Tibial nerve (tissue), 4 donors: Measurements from ENCODE around the gene ARPC2. TPM values are rescaled to one million over a fixed set of nuclear protein-coding genes. Genes with fewer than 3 reads are reported as not detected.

Experiments
- DNase-seq, 2 donors: peaks; one replicate each; pipeline ENCODE4 v3.0.0-alpha.2; 2019; ENCODE audit warnings: low spot score in 2 of 2
- H3K27ac ChIP-seq, 4 donors: fragments of 200-600 bp; sonication (generic) in 3 of 4; one replicate each; pipeline ENCODE4 v1.5.1; 2017 to 2019; ENCODE audit warnings: mild to moderate bottlenecking in 1 of 4
- H3K27me3 ChIP-seq, 2 donors: fragments of 200-600 bp; sonication (generic) in 1 of 2; one replicate each; pipeline versions ENCODE4 v1.5.1 to v1.6.0; 2017 to 2019
- H3K36me3 ChIP-seq, 3 donors: fragments of 200-600 bp; sonication (generic); one replicate each; pipeline ENCODE4 v1.5.1; 2018 to 2019
- H3K4me1 ChIP-seq, 4 donors: fragments of 200-600 bp; sonication (generic) in 3 of 4; one replicate each; pipeline ENCODE4 v1.5.1; 2017 to 2019
- H3K4me3 ChIP-seq, 4 donors: fragments of 200-600 bp; sonication (generic) in 3 of 4; one replicate each; pipeline ENCODE4 v1.5.1; 2017 to 2019; ENCODE audit warnings: mild to moderate bottlenecking in 1 of 4, moderate library complexity in 1 of 4
- H3K9me3 ChIP-seq, 4 donors: fragments of 200-600 bp; sonication (generic) in 3 of 4; one replicate each; pipeline ENCODE4 v1.5.1; 2017 to 2019
- EP300 ChIP-seq, 2 donors: sonication (generic); formaldehyde crosslinking; IDR thresholded peaks; one replicate each; pipeline ENCODE4 v1.6.1; 2017; ENCODE audit warnings: antibody characterized with exemption in 2 of 2, mild to moderate bottlenecking in 1 of 2
- POLR2A ChIP-seq, 2 donors: fragments of 450-650 bp; IDR thresholded peaks; one replicate each; pipeline ENCODE4 v1.6.1; 2017; ENCODE audit warnings: antibody characterized with exemption in 2 of 2, mild to moderate bottlenecking in 2 of 2, moderate library complexity in 2 of 2
- WGBS, 2 donors: methylation state at CpG; one replicate each; pipeline ENCODE4 v1.1.5; 2018; 5-methylcytosine and 5-hydroxymethylcytosine counted together
- total RNA-seq, 4 donors: library from RNA; depleted of rRNA; stranded (reverse); fragments of >200 nt; gene quantifications; one replicate each; pipeline ENCODE4 v1.1.0, GENCODE V29; 2016
- TF ChIP-seq, protein P1 (sequence below), 5 experiments: fragments of 200-600 bp in 3 of 5; fragments of 450-650 bp in 2 of 5; sonication (generic) in 3 of 5; IDR thresholded peaks; one replicate each; pipeline ENCODE4 v1.5.1; 2016 to 2019; ENCODE audit warnings: antibody characterized with exemption in 5 of 5, mild to moderate bottlenecking in 3 of 5, moderate library complexity in 2 of 5

The ARPC2 gene
- total RNA-seq, 4 donors from 2014 or later: 193 to 248 (median 222) TPM

GRCh38 chr2:218186876-218187275 lies 30.1 kb upstream of the ARPC2 start:
- WGBS, 2 donors: 64 to 89% methylated on average over 1 of the region's 1 CpG
- H3K4me1 ChIP-seq: peaks cover 0 to 5% (median 0%) of the 10 kb centered on the region in 4 donors
- TF ChIP-seq EP300 (IDR thresholded peaks at IDR 0.05): no peak
- TF ChIP-seq, protein P1, sequence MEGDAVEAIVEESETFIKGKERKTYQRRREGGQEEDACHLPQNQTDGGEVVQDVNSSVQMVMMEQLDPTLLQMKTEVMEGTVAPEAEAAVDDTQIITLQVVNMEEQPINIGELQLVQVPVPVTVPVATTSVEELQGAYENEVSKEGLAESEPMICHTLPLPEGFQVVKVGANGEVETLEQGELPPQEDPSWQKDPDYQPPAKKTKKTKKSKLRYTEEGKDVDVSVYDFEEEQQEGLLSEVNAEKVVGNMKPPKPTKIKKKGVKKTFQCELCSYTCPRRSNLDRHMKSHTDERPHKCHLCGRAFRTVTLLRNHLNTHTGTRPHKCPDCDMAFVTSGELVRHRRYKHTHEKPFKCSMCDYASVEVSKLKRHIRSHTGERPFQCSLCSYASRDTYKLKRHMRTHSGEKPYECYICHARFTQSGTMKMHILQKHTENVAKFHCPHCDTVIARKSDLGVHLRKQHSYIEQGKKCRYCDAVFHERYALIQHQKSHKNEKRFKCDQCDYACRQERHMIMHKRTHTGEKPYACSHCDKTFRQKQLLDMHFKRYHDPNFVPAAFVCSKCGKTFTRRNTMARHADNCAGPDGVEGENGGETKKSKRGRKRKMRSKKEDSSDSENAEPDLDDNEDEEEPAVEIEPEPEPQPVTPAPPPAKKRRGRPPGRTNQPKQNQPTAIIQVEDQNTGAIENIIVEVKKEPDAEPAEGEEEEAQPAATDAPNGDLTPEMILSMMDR (IDR thresholded peaks at IDR 0.05): no peak
- TF ChIP-seq POLR2A (IDR thresholded peaks at IDR 0.05): no peak
- no peak overlapping the region for H3K27ac ChIP-seq
- H3K36me3 ChIP-seq: no peaks in the 10 kb centered on the region
- no peak for DNase-seq
- no peaks in the 10 kb centered on the region for H3K9me3 ChIP-seq
- no peaks in the 10 kb centered on the region for H3K27me3 ChIP-seq
- no peak overlapping the region for H3K4me3 ChIP-seq

DNA sequence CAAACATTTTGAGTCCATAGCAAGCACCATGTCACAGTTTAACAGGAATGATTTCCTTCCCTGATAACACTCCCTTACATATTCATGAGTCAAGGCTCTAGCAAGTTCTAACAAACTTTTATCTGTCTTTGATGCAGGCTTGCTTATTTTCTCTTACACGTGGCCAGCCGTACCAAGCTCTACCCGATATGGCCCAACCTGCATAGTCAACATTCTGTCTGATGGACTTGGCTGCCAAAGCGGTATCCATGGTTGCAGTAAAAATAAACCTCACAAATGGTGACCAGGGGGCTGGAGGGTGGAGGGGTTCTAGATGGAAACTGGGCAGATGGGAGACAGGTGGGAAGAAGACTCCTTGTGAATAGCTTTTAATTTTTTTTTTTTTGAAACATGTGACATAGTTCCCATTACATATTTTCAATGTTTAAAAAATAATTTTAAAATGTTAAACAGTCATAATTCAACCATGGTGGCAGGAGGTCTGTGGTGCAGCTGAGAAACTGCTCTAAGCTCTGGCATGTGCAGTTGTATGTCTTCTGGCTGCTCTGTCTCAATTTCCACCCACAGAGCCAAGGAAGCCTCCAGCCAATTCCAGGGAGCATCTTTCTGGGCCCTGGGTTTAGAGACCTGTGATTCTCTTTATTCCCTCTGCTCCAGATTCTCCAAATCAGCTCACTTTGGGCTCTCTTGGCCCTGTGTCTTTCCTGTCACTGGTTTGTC lies 29.5 kb upstream of the ARPC2 start:
- no peaks in the 10 kb centered on the region for H3K36me3 ChIP-seq
- TF ChIP-seq, protein P1 (IDR thresholded peaks at IDR 0.05): no peak
- TF ChIP-seq EP300 (IDR thresholded peaks at IDR 0.05) (no peak), POLR2A (IDR thresholded peaks at IDR 0.05) (no peak)
- no peaks in the 10 kb centered on the region for H3K27me3 ChIP-seq
- H3K4me3 ChIP-seq: no peak overlapping the region
- peaks cover 0 to 5% (median 0%) of the 10 kb centered on the region in 4 donors for H3K4me1 ChIP-seq
- H3K9me3 ChIP-seq: no peaks in the 10 kb centered on the region
- DNase-seq: no peak
- H3K27ac ChIP-seq: no peak overlapping the region
- 66 to 69% methylated on average over 4 of the region's 4 CpGs for WGBS, 2 donors

GRCh38 chr2:218188528-218188927 lies 28.5 kb upstream of the ARPC2 start:
- WGBS, 2 donors: 56 to 72% methylated on average over 2 of the region's 2 CpGs
- TF ChIP-seq, protein P1 (IDR thresholded peaks at IDR 0.05): no peak
- TF ChIP-seq EP300 (IDR thresholded peaks at IDR 0.05) (no peak), POLR2A (IDR thresholded peaks at IDR 0.05) (no peak)
- Histone ChIP-seq H3K4me1 (peaks cover 0 to 5% (median 0%) of the 10 kb centered on the region in 4 donors), H3K9me3 (no peaks in the 10 kb centered on the region), H3K36me3 (no peaks in the 10 kb centered on the region), H3K27ac (no peak overlapping the region), H3K4me3 (no peak overlapping the region), H3K27me3 (no peaks in the 10 kb centered on the region)
- DNase-seq: no peak

DNA sequence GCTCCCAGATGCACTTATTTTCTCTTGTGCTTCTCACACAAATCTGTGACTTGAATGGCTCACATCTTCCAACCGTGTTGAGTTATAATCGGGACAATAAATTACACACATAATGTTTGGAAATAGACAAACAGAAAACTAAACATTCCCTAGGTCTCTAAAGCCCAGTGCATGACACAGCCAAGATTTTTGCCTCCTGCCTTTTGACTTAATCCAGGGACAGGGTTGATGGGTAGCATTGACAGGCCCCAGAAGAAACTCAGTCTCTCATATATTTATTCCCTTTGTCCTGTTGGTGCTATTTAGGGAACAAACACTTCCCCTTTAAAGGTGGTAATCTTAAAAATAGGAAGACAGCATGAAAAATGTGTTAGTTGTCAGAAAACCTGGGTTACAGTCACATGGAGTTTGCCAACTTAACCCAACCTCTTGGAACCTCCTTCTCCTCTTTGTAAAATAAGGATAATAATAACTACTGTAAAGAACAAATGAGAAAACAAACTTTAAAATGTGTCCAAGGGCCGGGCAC lies 24.0 kb upstream of the ARPC2 start:
- Histone ChIP-seq H3K4me3 (no peak overlapping the region), H3K27me3 (no peaks in the 10 kb centered on the region), H3K4me1 (no peaks in the 10 kb centered on the region), H3K36me3 (no peaks in the 10 kb centered on the region), H3K9me3 (no peaks in the 10 kb centered on the region), H3K27ac (no peak overlapping the region)
- 69 to 73% methylated on average over 3 of the region's 3 CpGs for WGBS, 2 donors
- TF ChIP-seq EP300 (IDR thresholded peaks at IDR 0.05) (no peak), POLR2A (IDR thresholded peaks at IDR 0.05) (no peak)
- TF ChIP-seq, protein P1 (IDR thresholded peaks at IDR 0.05): no peak
- DNase-seq: no peak

- DNase-seq: no peak
- WGBS, 2 donors: 76 to 87% methylated on average over 4 of the region's 4 CpGs
- Histone ChIP-seq H3K36me3 (no peaks in the 10 kb centered on the region), H3K9me3 (no peaks in the 10 kb centered on the region), H3K27me3 (no peaks in the 10 kb centered on the region), H3K4me1 (no peaks in the 10 kb centered on the region), H3K4me3 (no peak overlapping the region), H3K27ac (no peak overlapping the region)
- no peak for TF ChIP-seq POLR2A (IDR thresholded peaks at IDR 0.05)
- no peak for TF ChIP-seq EP300 (IDR thresholded peaks at IDR 0.05)
- TF ChIP-seq, protein P1 (IDR thresholded peaks at IDR 0.05): no peak
These were observed 23.3 kb upstream of the ARPC2 start for GRCh38 chr2:218193701-218194100.
